Lower lobe of right lung (tissue), 2 donors: ENCODE measurements around the gene KCNK16. TPM values are rescaled to one million over a fixed set of nuclear protein-coding genes. Genes with fewer than 3 reads are reported as not detected.

Experiments
- ATAC-seq, 2 donors: fragments of 200-7000 bp; cut with Tn5 transposase; one replicate each; pipeline ENCODE4 v1.9.1; 2020 to 2022; ENCODE audit warnings: mild to moderate bottlenecking in 2 of 2, moderate library complexity in 2 of 2
- DNase-seq: peaks from one replicate; pipeline ENCODE4 v3.0.0-alpha.2; 2020
- H3K27ac ChIP-seq: fragments of 200-600 bp; one replicate; pipeline ENCODE4 v1.8.0; 2022
- H3K27me3 ChIP-seq: fragments of 200-600 bp; one replicate; pipeline ENCODE4 v1.8.0; 2022; ENCODE audit warnings: low read depth
- H3K36me3 ChIP-seq: fragments of 200-600 bp; one replicate; pipeline ENCODE4 v1.8.0; 2022; ENCODE audit warnings: mild to moderate bottlenecking
- H3K4me1 ChIP-seq: fragments of 200-600 bp; one replicate; pipeline ENCODE4 v1.8.0; 2022
- H3K4me3 ChIP-seq: fragments of 200-600 bp; one replicate; pipeline ENCODE4 v1.8.0; 2022; ENCODE audit warnings: mild to moderate bottlenecking
- H3K9me3 ChIP-seq: fragments of 200-600 bp; one replicate; pipeline ENCODE4 v1.8.0; 2022
- CTCF ChIP-seq: fragments of 200-600 bp; IDR thresholded peaks from one replicate; pipeline ENCODE4 v1.8.0; 2022; ENCODE audit warnings: antibody characterized with exemption, mild to moderate bottlenecking
- intact Hi-C: fragments of 100-400 bp; cut with DNase I; formaldehyde crosslinking; loops from one replicate; pipeline ENCODE4 v1.11.0; 2022
- total RNA-seq: library from RNA; stranded (reverse); fragmentation: NEBNext Ultra II Directional; extraction: Animal tissue kit (Norgen Biotek cat#: 25700); gene quantifications from one replicate; pipeline ENCODE4 v1.2.1, GENCODE V29; 2021
- donor health status: DM: no; HTN: yes; CAD: no; lungs with severe emphysema.

KCNK16 gene
- total RNA-seq, 1 donor from 2014 or later: not detected

- no peak overlapping the region for H3K4me3 ChIP-seq
- peaks cover 45% of the 10 kb centered on the region for H3K4me1 ChIP-seq
- H3K36me3 ChIP-seq: no peaks in the 10 kb centered on the region
- DNase-seq: no peak
- ATAC-seq: no peak
- no peak for TF ChIP-seq CTCF
- H3K9me3 ChIP-seq: no peaks in the 10 kb centered on the region
- no peaks in the 10 kb centered on the region for H3K27me3 ChIP-seq
- intact Hi-C loops: no loop called here
- H3K27ac ChIP-seq: no peak overlapping the region
These were observed 18.9 kb upstream of the KCNK16 start for GRCh38 chr6:39341352-39341751.

DNA sequence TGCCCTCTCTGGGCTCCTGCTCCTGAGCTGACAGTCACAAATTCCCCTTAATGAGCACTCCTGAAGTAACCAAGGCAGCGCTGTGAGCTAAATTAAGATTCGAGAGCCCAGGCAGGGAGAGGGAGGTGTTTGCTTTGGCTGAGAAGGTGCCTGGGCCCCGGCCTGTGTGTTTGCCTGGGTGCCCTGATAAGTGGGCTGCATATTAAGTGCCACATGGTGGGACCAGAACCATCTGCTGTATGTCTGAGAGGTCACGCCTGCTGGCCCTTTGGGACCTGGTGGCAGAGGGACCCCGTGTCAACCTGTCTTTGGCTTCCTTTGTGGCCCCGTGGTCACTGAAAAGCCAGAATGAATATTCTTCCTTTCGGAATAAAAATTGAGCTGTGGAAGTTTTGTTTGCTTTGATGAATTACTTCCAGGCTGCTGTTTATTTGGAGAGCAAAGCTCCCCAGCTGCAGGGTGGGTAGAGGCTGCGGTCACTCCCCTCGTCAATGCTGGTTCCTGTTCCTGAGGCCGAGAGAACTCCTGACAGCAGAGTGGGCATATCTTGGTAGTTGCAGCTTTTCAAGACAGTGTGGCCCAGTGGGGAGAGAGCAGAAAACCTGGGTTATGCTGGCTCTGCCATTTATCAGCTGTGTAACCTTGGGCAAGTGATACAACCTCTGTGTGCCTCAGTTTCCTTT is 17.5 kb upstream of the KCNK16 start:
- peak; percentile 85 to 94 for ATAC-seq
- no peaks in the 10 kb centered on the region for H3K36me3 ChIP-seq
- intact Hi-C loops: no loop called here
- peaks cover 52% of the 10 kb centered on the region for H3K4me1 ChIP-seq
- no peak overlapping the region for H3K4me3 ChIP-seq
- H3K27ac ChIP-seq: peak overlapping the region; percentile 61
- no peaks in the 10 kb centered on the region for H3K9me3 ChIP-seq
- H3K27me3 ChIP-seq: no peaks in the 10 kb centered on the region
- peak; percentile 67 for DNase-seq
- no peak for TF ChIP-seq CTCF

- intact Hi-C loops: no loop called here
- Histone ChIP-seq H3K4me1 (peaks cover 52% of the 10 kb centered on the region), H3K9me3 (no peaks in the 10 kb centered on the region), H3K27me3 (no peaks in the 10 kb centered on the region), H3K4me3 (no peak overlapping the region), H3K27ac (peak overlapping the region; percentile 61), H3K36me3 (no peaks in the 10 kb centered on the region)
- peak in 1 of 2 donors; percentile 35 for ATAC-seq
- no peak for TF ChIP-seq CTCF
- DNase-seq: no peak
These were observed 16.8 kb upstream of the KCNK16 start for GRCh38 chr6:39339096-39339867.

DNA sequence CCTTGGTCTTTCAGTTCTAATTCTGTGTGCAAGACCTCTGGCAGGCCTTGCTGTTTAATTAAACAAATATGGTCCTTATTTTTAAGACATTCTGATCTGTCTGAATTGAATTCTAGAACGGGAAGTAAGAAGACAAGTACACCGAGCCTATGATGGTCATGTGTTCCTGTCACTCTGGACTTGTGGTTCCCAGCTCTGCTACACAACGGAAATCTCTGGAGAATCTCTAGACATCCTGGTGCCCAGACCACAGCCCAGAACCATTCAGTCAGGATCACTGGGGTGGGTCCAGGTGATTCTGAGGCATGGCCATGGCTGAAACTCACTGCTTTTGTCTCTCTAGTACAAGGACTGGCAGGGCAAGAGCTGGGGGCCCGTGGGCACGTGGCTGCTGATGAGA is 15.9 kb upstream of the KCNK16 start:
- Histone ChIP-seq H3K27ac (peak overlapping the region; percentile 61), H3K9me3 (no peaks in the 10 kb centered on the region), H3K4me1 (peaks cover 48% of the 10 kb centered on the region), H3K4me3 (no peak overlapping the region), H3K36me3 (no peaks in the 10 kb centered on the region), H3K27me3 (no peaks in the 10 kb centered on the region)
- ATAC-seq: no peak
- intact Hi-C loops: no loop called here
- TF ChIP-seq CTCF: no peak
- DNase-seq: no peak

- H3K27ac ChIP-seq: no peak overlapping the region
- no peak for DNase-seq
- H3K27me3 ChIP-seq: no peaks in the 10 kb centered on the region
- no peaks in the 10 kb centered on the region for H3K36me3 ChIP-seq
- H3K4me3 ChIP-seq: no peak overlapping the region
- peak in 1 of 2 donors; percentile 47 for ATAC-seq
- peaks cover 32% of the 10 kb centered on the region for H3K4me1 ChIP-seq
- no peaks in the 10 kb centered on the region for H3K9me3 ChIP-seq
- intact Hi-C loops: no loop called here
- no peak for TF ChIP-seq CTCF
These were observed 13.5 kb upstream of the KCNK16 start for GRCh38 chr6:39335780-39336545.
